Cerebellar cortex (tissue), 1 donor: Measurements from ENCODE around the gene GSTM4.
"Not testable (repeated sequence)": the region's sequence is repeated elsewhere in the genome, so short reads cannot be mapped to it uniquely, and the experiment has no call there.

Experiments used
- DNase-seq: peaks from one replicate; pipeline ENCODE4 v3.0.0-alpha.2; 2015; ENCODE audit warnings: low spot score

GSTM4 gene

GRCh38 chr1:109667452-109668122, 11.7 kb downstream of the GSTM4 start, which contains the start of gene GSTM2:
TSS of gene GSTM2 (plus strand) at chr1:109668057. CDS start at chr1:109668116, 59 bp downstream.
- DNase-seq = peak; percentile 70

GRCh38 chr1:109668123-109668775, 12.3 kb downstream of the GSTM4 start:
- DNase-seq = no peak

DNA sequence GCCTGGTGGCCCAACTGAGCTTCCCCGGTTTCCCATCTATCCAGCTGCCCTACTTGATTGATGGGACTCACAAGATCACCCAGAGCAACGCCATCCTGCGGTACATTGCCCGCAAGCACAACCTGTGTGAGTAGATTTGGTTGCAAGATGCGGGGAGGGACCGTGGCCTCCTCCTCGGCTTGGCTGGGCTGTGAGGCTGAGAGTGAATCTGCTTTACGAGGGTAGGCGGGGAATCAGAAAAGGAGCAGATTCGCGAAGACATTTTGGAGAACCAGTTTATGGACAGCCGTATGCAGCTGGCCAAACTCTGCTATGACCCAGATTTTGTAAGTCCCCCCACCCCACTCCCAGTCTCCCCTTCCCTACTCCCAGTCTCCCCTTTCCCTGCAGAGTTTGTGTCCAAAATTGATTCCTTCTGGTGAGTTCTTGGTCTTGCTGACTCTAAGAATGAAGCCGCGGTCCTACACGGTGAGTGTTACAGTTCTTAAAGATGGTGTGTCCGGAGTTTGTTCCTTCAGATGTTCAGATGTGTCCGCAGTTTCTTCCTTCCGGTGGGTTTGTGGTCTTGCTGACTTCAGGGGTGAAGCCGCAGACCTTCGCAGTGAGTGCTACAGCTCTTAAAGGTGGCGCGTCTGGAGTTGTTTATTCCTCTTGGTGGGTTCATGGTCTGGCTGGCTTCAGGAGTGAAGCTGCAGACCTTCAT, 13.5 kb downstream of the GSTM4 start:
- DNase-seq = no peak

GRCh38 chr1:109669949-109670302, 14.0 kb downstream of the GSTM4 start:
- DNase-seq = not testable (repeated sequence)

GRCh38 chr1:109671067-109671466, 15.2 kb downstream of the GSTM4 start:
- DNase-seq = no peak

- DNase-seq = not testable (repeated sequence)
Observed at GRCh38 chr1:109673861-109674260, 18.0 kb downstream of the GSTM4 start.

- peak; percentile 0 for DNase-seq
Observed at GRCh38 chr1:109676683-109677381, 20.9 kb downstream of the GSTM4 start.

- DNase-seq = no peak
Observed at GRCh38 chr1:109677459-109677858, 21.6 kb downstream of the GSTM4 start.

- DNase-seq = not testable (repeated sequence)
Observed at GRCh38 chr1:109678637-109679036, 22.7 kb downstream of the GSTM4 start.

DNA sequence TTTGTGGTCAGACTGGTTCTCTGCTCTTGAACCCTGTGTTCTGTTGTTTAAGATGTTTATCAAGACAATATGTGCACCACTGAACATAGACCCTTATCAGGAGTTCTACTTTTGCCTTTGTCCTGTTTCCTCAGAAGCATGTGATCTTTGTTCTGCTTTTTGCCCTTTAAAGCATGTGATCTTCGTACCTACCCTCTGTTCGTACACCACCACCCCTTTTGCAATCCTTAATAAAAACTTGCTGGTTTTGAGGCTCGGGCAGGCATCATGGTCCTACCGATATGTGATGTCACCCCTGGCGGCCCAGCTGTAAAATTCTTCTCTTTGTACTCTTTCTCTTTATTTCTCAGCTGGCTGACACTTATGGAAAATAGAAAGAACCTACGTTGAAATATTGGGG, 28.9 kb downstream of the GSTM4 start:
- DNase-seq = not testable (repeated sequence)

GRCh38 chr1:109685399-109685798, 29.5 kb downstream of the GSTM4 start:
- not testable (repeated sequence) for DNase-seq

- not testable (repeated sequence) for DNase-seq
Observed at GRCh38 chr1:109685890-109686289, 30.0 kb downstream of the GSTM4 start.

DNA sequence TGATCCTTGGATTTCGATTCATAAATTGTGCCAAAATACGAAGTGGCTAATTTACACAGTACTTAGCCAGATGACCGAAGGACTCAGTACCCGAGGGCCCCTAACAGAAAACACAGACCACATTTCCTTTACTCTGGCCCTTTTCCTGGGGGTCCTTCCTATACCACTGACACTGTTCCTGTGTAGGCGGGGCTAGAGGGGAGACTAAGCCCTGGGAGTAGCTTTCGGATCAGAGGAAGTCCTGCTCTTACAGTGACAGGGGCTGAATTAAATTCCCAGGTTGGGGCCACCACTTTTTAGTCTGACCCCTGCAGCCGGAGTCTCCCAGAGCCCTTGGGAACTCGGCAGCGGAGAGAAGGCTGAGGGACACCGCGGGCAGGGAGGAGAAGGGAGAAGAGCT, 31.2 kb downstream of the GSTM4 start:
- DNase-seq = not testable (repeated sequence)

- no peak for DNase-seq
Observed at GRCh38 chr1:109687641-109688499, 32.0 kb downstream of the GSTM4 start, which contains the start of gene GSTM1. TSS of gene GSTM1 (plus strand) at chr1:109687817. CDS start at chr1:109687874, 57 bp downstream.

DNA sequence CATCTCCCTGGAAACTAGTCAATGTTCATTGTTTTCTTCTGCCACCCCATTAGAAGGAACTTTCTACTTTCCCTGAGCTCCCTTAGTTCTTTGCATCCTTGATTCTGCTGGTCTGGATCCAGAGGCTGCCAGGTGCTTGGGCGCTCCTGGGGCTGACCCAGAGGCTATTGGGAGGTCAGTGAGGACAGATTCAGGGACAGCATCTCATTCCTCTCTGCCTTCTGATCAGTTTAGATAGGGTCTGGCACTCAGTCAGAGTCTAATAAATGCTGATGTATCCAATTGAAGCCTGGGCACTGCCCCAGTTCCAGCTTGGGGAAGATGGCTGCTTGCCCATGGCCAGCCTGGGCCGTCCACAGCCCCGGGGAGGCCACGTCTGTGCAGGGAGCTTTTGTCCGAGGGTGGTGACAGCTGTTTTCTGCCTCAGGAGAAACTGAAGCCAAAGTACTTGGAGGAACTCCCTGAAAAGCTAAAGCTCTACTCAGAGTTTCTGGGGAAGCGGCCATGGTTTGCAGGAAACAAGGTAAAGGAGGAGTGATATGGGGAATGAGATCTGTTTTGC, 34.0 kb downstream of the GSTM4 start:
- DNase-seq = no peak

DNA sequence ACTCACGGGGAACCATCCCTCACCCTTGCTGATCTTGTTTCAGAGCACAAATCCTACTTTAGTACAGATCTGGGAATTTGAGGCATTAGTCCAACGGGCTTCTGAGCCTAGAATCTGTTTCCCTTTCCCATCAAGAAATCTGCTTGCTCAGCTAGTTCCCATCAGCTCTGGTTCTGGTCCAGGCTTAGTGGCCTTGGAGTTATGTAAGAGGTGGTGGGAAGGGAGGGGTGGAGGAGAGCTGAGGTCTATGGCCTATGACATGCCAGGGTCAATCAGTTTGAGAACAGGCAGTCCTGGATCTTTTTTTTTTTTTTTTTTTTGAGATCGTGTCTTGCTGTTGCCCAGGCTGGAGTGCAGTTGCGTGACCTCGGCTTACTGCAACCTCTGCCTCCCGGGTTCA, 35.9 kb downstream of the GSTM4 start:
- DNase-seq = no peak

DNA sequence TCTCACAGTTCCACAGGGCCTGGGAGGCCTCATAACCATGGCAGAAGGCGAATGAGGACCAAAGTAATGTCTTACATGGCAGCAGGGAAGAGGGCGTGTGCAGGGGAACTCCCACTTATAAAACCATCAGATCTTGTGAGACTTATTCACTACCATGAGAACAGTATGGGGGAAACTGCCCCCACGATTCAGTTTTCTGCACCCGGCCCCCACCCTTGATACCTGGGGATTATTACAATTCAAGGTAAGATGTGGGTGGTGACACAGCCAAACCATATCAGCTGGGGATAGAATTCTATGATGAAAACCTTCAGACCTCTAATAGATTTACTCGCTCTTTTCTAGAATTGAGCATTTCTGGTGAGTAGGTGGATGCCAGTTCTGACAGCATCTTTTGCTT, 38.5 kb downstream of the GSTM4 start:
- not testable (repeated sequence) for DNase-seq

DNA sequence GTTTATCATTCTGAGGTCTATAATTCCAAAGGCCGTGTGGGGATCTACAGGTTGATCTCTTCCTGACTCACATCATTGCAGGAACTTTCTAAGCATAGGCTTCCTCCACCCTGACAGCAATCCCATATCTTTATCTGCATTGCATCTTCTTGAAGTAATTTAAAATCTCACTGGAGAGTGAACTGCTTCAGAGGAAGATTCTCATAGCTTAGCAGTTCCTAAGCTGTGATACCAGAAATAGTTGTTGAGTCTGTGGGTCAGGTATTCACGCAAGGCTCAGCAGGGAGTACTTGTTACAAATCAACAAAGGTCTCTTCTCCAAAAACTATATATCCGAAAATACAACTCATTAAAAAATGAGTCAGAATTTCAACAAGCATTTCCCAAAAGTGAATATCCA, 39.2 kb downstream of the GSTM4 start:
- not testable (repeated sequence) for DNase-seq

DNA sequence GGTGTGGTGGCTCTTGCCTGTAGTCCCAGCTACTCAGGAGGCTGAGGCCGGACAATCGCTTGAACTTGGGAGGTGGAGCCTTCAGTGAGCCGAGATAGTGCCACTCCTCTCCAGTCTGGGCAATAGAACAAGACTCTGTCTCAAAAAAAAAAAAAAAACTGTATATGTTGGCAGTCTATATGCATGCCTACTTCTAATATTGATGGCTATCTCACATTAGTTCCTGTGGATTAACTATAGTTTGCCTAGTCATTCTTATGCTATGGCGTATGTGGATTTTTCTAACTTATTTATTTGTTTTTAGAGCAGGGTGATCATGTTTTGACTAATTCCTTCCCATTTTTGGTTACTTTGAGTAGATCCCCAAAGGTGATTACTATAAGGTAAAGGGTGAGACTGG, 41.2 kb downstream of the GSTM4 start:
- no peak for DNase-seq

DNA sequence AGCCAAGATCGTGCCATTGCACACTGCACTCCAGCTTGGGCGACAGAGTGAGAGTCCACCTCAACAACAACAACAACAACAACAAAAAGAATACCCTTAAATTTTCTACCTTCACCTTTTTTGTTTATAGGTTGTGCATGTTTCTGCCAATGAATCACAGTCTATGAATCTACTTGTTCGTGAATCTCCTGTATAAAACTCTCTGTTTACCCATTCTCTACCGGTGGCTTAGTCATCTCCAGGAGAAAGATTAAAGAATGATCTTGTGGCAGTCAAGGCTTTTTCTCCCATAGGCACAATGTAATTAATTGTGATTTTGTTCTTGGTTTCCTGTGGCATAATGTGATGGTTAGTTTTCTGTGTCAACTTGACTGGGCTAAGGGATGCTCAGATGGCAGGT, 42.0 kb downstream of the GSTM4 start:
- not testable (repeated sequence) for DNase-seq

- DNase-seq = not testable (repeated sequence)
Observed at GRCh38 chr1:109702940-109703339, 47.0 kb downstream of the GSTM4 start.
